Mesendoderm (in vitro differentiated cells): ENCODE measurements around the gene PTPRQ.

Experiments
- DNase-seq: peaks from one replicate; pipeline ENCODE4 v3.0.0; 2013
- H2AK5ac ChIP-seq: 2 replicates; pipeline ENCODE4 v1.6.1; 2013; ENCODE audit warnings: low read length, inconsistent platforms
- H2BK120ac ChIP-seq: 2 replicates; pipeline ENCODE4 v1.6.1; 2013; ENCODE audit warnings: low read depth, mild to moderate bottlenecking, low read length, moderate library complexity, mixed read lengths
- H2BK15ac ChIP-seq: replicated peaks from 2 replicates; pipeline ENCODE4 v1.6.1; 2013; ENCODE audit warnings: low read depth, mild to moderate bottlenecking, moderate library complexity
- H2BK5ac ChIP-seq: 2 replicates; pipeline ENCODE4 v1.6.1; 2013; ENCODE audit warnings: low read length, inconsistent platforms
- H3K18ac ChIP-seq: 2 replicates; pipeline ENCODE4 v1.6.1; 2013; ENCODE audit warnings: mild to moderate bottlenecking, low read length, mixed read lengths
- H3K23ac ChIP-seq: one replicate; pipeline ENCODE4 v1.6.1; 2013; ENCODE audit warnings: low read length
- H3K27ac ChIP-seq: 2 replicates; pipeline ENCODE4 v1.5.1; 2013; ENCODE audit warnings: low read depth, mild to moderate bottlenecking, inconsistent platforms, low read length, moderate library complexity
- H3K27me3 ChIP-seq: 2 replicates; pipeline ENCODE4 v1.6.1; 2013; ENCODE audit warnings: low read length, control low read depth, mild to moderate bottlenecking, inconsistent platforms; ENCODE audit not compliant: insufficient read depth, poor library complexity
- H3K36me3 ChIP-seq: 2 replicates; pipeline ENCODE4 v1.6.1; 2013; ENCODE audit warnings: low read length, inconsistent platforms; ENCODE audit not compliant: control insufficient read depth, insufficient read depth
- H3K4ac ChIP-seq: one replicate; pipeline ENCODE4 v1.6.1; 2013; ENCODE audit warnings: low read depth, mild to moderate bottlenecking, low read length, moderate library complexity
- H3K4me1 ChIP-seq: 2 replicates; pipeline ENCODE4 v1.6.1; 2013; ENCODE audit warnings: low read depth, low read length, inconsistent platforms; ENCODE audit not compliant: control insufficient read depth
- H3K4me2 ChIP-seq: 2 replicates; pipeline ENCODE4 v1.6.1; 2013; ENCODE audit warnings: low read length
- H3K4me3 ChIP-seq: 2 replicates; pipeline ENCODE4 v1.5.1; 2013; ENCODE audit warnings: mild to moderate bottlenecking, low read length
- H3K56ac ChIP-seq: one replicate; pipeline ENCODE4 v1.6.1; 2013; ENCODE audit warnings: low read length
- H3K79me1 ChIP-seq: 2 replicates; pipeline ENCODE4 v1.6.1; 2013; ENCODE audit warnings: low read length, inconsistent platforms
- H3K79me2 ChIP-seq: 2 replicates; pipeline ENCODE4 v1.6.1; 2013; ENCODE audit warnings: mild to moderate bottlenecking, low read length; ENCODE audit not compliant: control insufficient read depth, insufficient read depth
- H3K9ac ChIP-seq: 2 replicates; pipeline ENCODE4 v1.6.1; 2013; ENCODE audit warnings: low read length, inconsistent platforms
- H4K5ac ChIP-seq: one replicate; pipeline ENCODE4 v1.6.1; 2013; ENCODE audit warnings: low read length
- H4K8ac ChIP-seq: one replicate; pipeline ENCODE4 v1.6.1; 2013; ENCODE audit warnings: low read depth, mild to moderate bottlenecking, control low read depth, low read length, moderate library complexity
- WGBS: extraction: QIAGEN DNeasy Blood & Tissue Kit; methylation state at CpG from one replicate; pipeline ENCODE4 v1.1.7; 2013; ENCODE audit warnings: low lambda C conversion rate, missing lambda C conversion rate; ENCODE audit not compliant: insufficient coverage; ENCODE audit errors: extremely low coverage; 5-methylcytosine and 5-hydroxymethylcytosine counted together

The PTPRQ gene

DNA sequence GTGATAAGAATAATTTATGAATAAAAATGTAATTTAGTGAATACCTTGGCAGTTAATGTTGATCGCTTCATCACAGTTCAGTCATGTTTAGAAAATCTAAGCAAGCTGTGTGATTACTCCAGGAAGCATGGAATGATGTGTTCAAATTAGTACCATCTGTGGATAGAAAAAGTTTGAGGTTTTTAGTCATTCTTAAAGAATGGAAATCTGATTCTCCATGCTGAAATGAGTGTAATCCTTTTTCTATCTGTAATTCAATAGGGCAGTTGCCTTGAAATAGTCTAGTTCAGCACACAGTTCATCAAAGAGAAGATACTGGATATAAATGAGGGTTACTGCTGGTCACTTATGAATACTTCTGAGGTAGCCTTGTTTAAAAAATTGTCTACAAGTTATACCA is 136.2 kb downstream of the PTPRQ start:
- WGBS, result no CpG with 5 or more reads among the region's 1 CpG
- Histone ChIP-seq H3K18ac (no peak overlapping the region), H3K79me1 (no peaks in the 10 kb centered on the region), H3K4me2 (no peak overlapping the region), H3K4ac (no peak overlapping the region), H3K36me3 (no peaks in the 10 kb centered on the region), H2BK5ac (no peak overlapping the region), H3K27me3 (no peaks in the 10 kb centered on the region), H3K4me1 (no peaks in the 10 kb centered on the region), H4K5ac (no peak overlapping the region), H3K27ac (no peak overlapping the region), H2BK15ac (no peak overlapping the region), H2BK120ac (no peak overlapping the region), H3K79me2 (no peaks in the 10 kb centered on the region), H3K4me3 (no peak overlapping the region), H4K8ac (no peak overlapping the region), H3K56ac (no peak overlapping the region), H2AK5ac (no peak overlapping the region), H3K23ac (no peak overlapping the region), H3K9ac (no peak overlapping the region)
- no peak for DNase-seq

GRCh38 chr12:80581783-80582182 is 137.7 kb downstream of the PTPRQ start:
- Histone ChIP-seq H3K27me3 (no peaks in the 10 kb centered on the region), H3K18ac (no peak overlapping the region), H3K23ac (no peak overlapping the region), H2AK5ac (no peak overlapping the region), H4K5ac (no peak overlapping the region), H3K36me3 (no peaks in the 10 kb centered on the region), H3K79me2 (no peaks in the 10 kb centered on the region), H2BK5ac (no peak overlapping the region), H2BK120ac (no peak overlapping the region), H3K56ac (no peak overlapping the region), H3K4ac (no peak overlapping the region), H2BK15ac (no peak overlapping the region), H3K27ac (no peak overlapping the region), H3K4me2 (no peak overlapping the region), H3K4me3 (no peak overlapping the region), H3K79me1 (no peaks in the 10 kb centered on the region), H3K9ac (no peak overlapping the region), H4K8ac (no peak overlapping the region), H3K4me1 (no peaks in the 10 kb centered on the region)
- no peak for DNase-seq
- WGBS, result no CpG with 5 or more reads among the region's 2 CpGs

DNA sequence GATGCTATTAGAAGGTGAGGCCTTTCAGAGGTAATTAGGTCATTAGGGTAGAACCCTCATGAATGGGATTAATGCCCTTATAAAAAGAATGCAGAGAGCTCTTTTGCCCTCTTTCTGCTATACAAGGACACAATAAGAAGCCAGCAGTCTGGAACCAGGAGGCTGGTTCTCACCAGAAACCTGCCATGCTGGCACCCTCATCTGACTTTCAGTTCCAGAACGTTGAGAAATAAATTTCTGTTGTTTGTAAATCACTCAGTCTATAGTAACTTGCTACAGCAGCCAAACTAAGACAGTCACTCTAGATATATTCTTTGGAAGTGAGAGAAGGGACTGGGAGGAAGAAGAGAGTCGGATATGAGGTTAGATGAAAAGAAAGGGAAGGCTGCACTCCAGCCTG is 138.4 kb downstream of the PTPRQ start:
- H4K5ac ChIP-seq, result no peak overlapping the region
- no CpG with 5 or more reads among the region's 2 CpGs for WGBS
- H3K27ac ChIP-seq, result no peak overlapping the region
- no peak overlapping the region for H2AK5ac ChIP-seq
- no peak for DNase-seq
- no peak overlapping the region for H3K56ac ChIP-seq
- H3K4me2 ChIP-seq, result no peak overlapping the region
- no peak overlapping the region for H4K8ac ChIP-seq
- H3K4me1 ChIP-seq, result no peaks in the 10 kb centered on the region
- H3K36me3 ChIP-seq, result no peaks in the 10 kb centered on the region
- no peak overlapping the region for H2BK120ac ChIP-seq
- H3K23ac ChIP-seq, result no peak overlapping the region
- no peak overlapping the region for H3K9ac ChIP-seq
- no peak overlapping the region for H3K4me3 ChIP-seq
- no peaks in the 10 kb centered on the region for H3K79me1 ChIP-seq
- H2BK15ac ChIP-seq, result no peak overlapping the region
- no peaks in the 10 kb centered on the region for H3K27me3 ChIP-seq
- H3K79me2 ChIP-seq, result no peaks in the 10 kb centered on the region
- no peak overlapping the region for H3K4ac ChIP-seq
- no peak overlapping the region for H3K18ac ChIP-seq
- no peak overlapping the region for H2BK5ac ChIP-seq

GRCh38 chr12:80589077-80589476 is 145.0 kb downstream of the PTPRQ start:
- H3K23ac ChIP-seq, result no peak overlapping the region
- no peak overlapping the region for H3K4me2 ChIP-seq
- no peaks in the 10 kb centered on the region for H3K79me2 ChIP-seq
- H3K56ac ChIP-seq, result no peak overlapping the region
- no peaks in the 10 kb centered on the region for H3K79me1 ChIP-seq
- H3K9ac ChIP-seq, result no peak overlapping the region
- no peak overlapping the region for H2BK120ac ChIP-seq
- H3K4me1 ChIP-seq, result no peaks in the 10 kb centered on the region
- H3K27ac ChIP-seq, result no peak overlapping the region
- no peaks in the 10 kb centered on the region for H3K27me3 ChIP-seq
- DNase-seq, result no peak
- H2BK15ac ChIP-seq, result no peak overlapping the region
- H2AK5ac ChIP-seq, result no peak overlapping the region
- no peaks in the 10 kb centered on the region for H3K36me3 ChIP-seq
- no peak overlapping the region for H3K18ac ChIP-seq
- no peak overlapping the region for H2BK5ac ChIP-seq
- no peak overlapping the region for H3K4me3 ChIP-seq
- H4K5ac ChIP-seq, result no peak overlapping the region
- H4K8ac ChIP-seq, result no peak overlapping the region
- H3K4ac ChIP-seq, result no peak overlapping the region

- Histone ChIP-seq H3K23ac (no peak overlapping the region), H4K5ac (no peak overlapping the region), H3K79me1 (no peaks in the 10 kb centered on the region), H3K9ac (no peak overlapping the region), H3K56ac (no peak overlapping the region), H4K8ac (no peak overlapping the region), H3K27me3 (no peaks in the 10 kb centered on the region), H3K4me2 (no peak overlapping the region), H3K4ac (no peak overlapping the region), H2AK5ac (no peak overlapping the region), H3K4me3 (no peak overlapping the region), H3K79me2 (no peaks in the 10 kb centered on the region), H3K27ac (no peak overlapping the region), H2BK120ac (no peak overlapping the region), H3K36me3 (no peaks in the 10 kb centered on the region), H2BK5ac (no peak overlapping the region), H3K18ac (no peak overlapping the region), H3K4me1 (no peaks in the 10 kb centered on the region), H2BK15ac (no peak overlapping the region)
- DNase-seq, result no peak
- WGBS, result no CpG with 5 or more reads among the region's 4 CpGs
Measured at GRCh38 chr12:80590085-80590484, 146.1 kb downstream of the PTPRQ start.

GRCh38 chr12:80593766-80594165 is 149.7 kb downstream of the PTPRQ start:
- H2BK5ac ChIP-seq, result no peak overlapping the region
- no peak overlapping the region for H2BK15ac ChIP-seq
- H3K18ac ChIP-seq, result no peak overlapping the region
- no peak overlapping the region for H2BK120ac ChIP-seq
- no peak overlapping the region for H3K56ac ChIP-seq
- no peaks in the 10 kb centered on the region for H3K79me1 ChIP-seq
- H3K27me3 ChIP-seq, result no peaks in the 10 kb centered on the region
- H2AK5ac ChIP-seq, result no peak overlapping the region
- H3K4ac ChIP-seq, result no peak overlapping the region
- H3K9ac ChIP-seq, result no peak overlapping the region
- H3K4me3 ChIP-seq, result no peak overlapping the region
- no peak overlapping the region for H3K4me2 ChIP-seq
- WGBS, result no CpG with 5 or more reads among the region's 1 CpG
- no peak overlapping the region for H4K8ac ChIP-seq
- no peaks in the 10 kb centered on the region for H3K4me1 ChIP-seq
- H3K27ac ChIP-seq, result no peak overlapping the region
- no peaks in the 10 kb centered on the region for H3K79me2 ChIP-seq
- H3K23ac ChIP-seq, result no peak overlapping the region
- DNase-seq, result peak; percentile 4
- H4K5ac ChIP-seq, result no peak overlapping the region
- no peaks in the 10 kb centered on the region for H3K36me3 ChIP-seq
